Posterior vena cava (tissue), 2 donors: ENCODE measurements around the gene SNF8. TPM values are rescaled to one million over a fixed set of nuclear protein-coding genes. Genes with fewer than 3 reads are reported as not detected.

Experiments used
- DNase-seq: peaks from one replicate; pipeline ENCODE4 v3.0.0-alpha.2; 2020; ENCODE audit warnings: low spot score
- intact Hi-C, 2 donors: fragments of 100-400 bp; cut with DNase I; formaldehyde crosslinking; loops; one replicate each; pipeline versions ENCODE4 v1.14.1 to v1.14.2; 2022 to 2023
- total RNA-seq, 2 donors: library from RNA; stranded (reverse); fragmentation: NEBNext Ultra II Directional; extraction: Animal tissue kit (Norgen Biotek cat#: 25700); gene quantifications; one replicate each; pipeline ENCODE4 v1.2.1, GENCODE V29; 2021
- donor health status: DM: yes; HTN: yes; CAD: no.
- donor health status: DM: yes; HTN: yes; CAD: no.

Gene SNF8
- total RNA-seq, 2 donors from 2014 or later = 71.3 to 80.3 TPM

- no peak for DNase-seq
- intact Hi-C loops = loop anchor here in 1 of 2 donors (10.0 kb wide), 1 partner anchor 134 kb away; no protein-coding TSS in a partner anchor
Measured at GRCh38 chr17:48901241-48901640, 43.4 kb downstream of the SNF8 start.

- intact Hi-C loops = loop anchor here in 1 of 2 donors (5.0 kb wide), 1 partner anchor 297 kb away; no protein-coding TSS in a partner anchor
Measured at GRCh38 chr17:48894886-48895285, 49.8 kb downstream of the SNF8 start.

GRCh38 chr17:48893646-48894508 is 50.8 kb downstream of the SNF8 start:
- peak; percentile 15 for DNase-seq
- intact Hi-C loops = loop anchor here in 1 of 2 donors (5.0 kb wide), 1 partner anchor 298 kb away; no protein-coding TSS in a partner anchor

More at GRCh38 chr17:48894886-48895285, 49.8 kb downstream of the SNF8 start:
- peak; percentile 48 for DNase-seq

- intact Hi-C loops = loop anchor here in 1 of 2 donors (5.0 kb wide), 1 partner anchor 299 kb away; no protein-coding TSS in a partner anchor
- DNase-seq = peak; percentile 66
Measured at GRCh38 chr17:48892940-48893645, 51.5 kb downstream of the SNF8 start.

GRCh38 chr17:48890086-48890485 is 54.6 kb downstream of the SNF8 start:
- DNase-seq = no peak
- intact Hi-C loops = loop anchor here in 1 of 2 donors (5.0 kb wide), 1 partner anchor 302 kb away; no protein-coding TSS in a partner anchor

GRCh38 chr17:48883171-48883570 is 61.5 kb downstream of the SNF8 start:
- DNase-seq = no peak
- intact Hi-C loops = loop anchor here (5.0 to 10.0 kb wide), 2 partner anchors 81 to 152 kb away; no protein-coding TSS in a partner anchor

GRCh38 chr17:48882272-48882671 is 62.4 kb downstream of the SNF8 start:
- DNase-seq = no peak
- intact Hi-C loops = loop anchor here (5.0 to 10.0 kb wide), 2 partner anchors 80 to 153 kb away; no protein-coding TSS in a partner anchor

Other genes starting within 250 kb of the SNF8 start
- gene PRAC1, start 222.3 kb downstream of the SNF8 start, total RNA-seq = not detected
- gene PRAC2, start 221.7 kb downstream of the SNF8 start, total RNA-seq = not detected
- gene HOXB13, start 216.1 kb downstream of the SNF8 start, total RNA-seq = not detected
- gene TTLL6, start 127.6 kb downstream of the SNF8 start, total RNA-seq = under 1 TPM in 1 of 2 donors, not detected in 1; 0.46 TPM
- 100 to 1,000 TPM; 146 to 181 TPM for gene CALCOCO2, start 113.8 kb downstream of the SNF8 start, total RNA-seq
- 10 to 100 TPM; 53.5 to 60.9 TPM for gene ATP5MC1, start 52.1 kb downstream of the SNF8 start, total RNA-seq
- 10 to 100 TPM; 53.3 to 60.2 TPM for gene UBE2Z, start 36.4 kb downstream of the SNF8 start, total RNA-seq
- gene GIP, start 23.8 kb upstream of the SNF8 start, total RNA-seq = not detected
- under 1 TPM in 1 of 2 donors, not detected in 1; 0.05 TPM for gene IGF2BP1, start 52.5 kb upstream of the SNF8 start, total RNA-seq
- under 1 TPM; 0.05 to 0.10 TPM for gene B4GALNT2, start 187.9 kb upstream of the SNF8 start, total RNA-seq